OCI-LY7 (cell line): Measurements from ENCODE around the gene CCDC88B.

Experiments
- EZH2phosphoT487 ChIP-seq: fragments of 200-600 bp; sonication (generic); IDR thresholded peaks from 2 replicates; pipeline ENCODE4 v1.6.1; 2018; ENCODE audit warnings: low read depth, borderline replicate concordance, mild to moderate bottlenecking, mixed run types, antibody characterized with exemption, low read length, moderate library complexity, mixed read lengths
- TF ChIP-seq, protein P1 (sequence below): fragments of 200-600 bp; sonication (generic); conservative IDR thresholded peaks from 2 replicates; pipeline ENCODE4 v1.5.1; 2014; ENCODE audit warnings: mild to moderate bottlenecking, antibody characterized with exemption, low read length, moderate library complexity, mixed read lengths

DNA sequence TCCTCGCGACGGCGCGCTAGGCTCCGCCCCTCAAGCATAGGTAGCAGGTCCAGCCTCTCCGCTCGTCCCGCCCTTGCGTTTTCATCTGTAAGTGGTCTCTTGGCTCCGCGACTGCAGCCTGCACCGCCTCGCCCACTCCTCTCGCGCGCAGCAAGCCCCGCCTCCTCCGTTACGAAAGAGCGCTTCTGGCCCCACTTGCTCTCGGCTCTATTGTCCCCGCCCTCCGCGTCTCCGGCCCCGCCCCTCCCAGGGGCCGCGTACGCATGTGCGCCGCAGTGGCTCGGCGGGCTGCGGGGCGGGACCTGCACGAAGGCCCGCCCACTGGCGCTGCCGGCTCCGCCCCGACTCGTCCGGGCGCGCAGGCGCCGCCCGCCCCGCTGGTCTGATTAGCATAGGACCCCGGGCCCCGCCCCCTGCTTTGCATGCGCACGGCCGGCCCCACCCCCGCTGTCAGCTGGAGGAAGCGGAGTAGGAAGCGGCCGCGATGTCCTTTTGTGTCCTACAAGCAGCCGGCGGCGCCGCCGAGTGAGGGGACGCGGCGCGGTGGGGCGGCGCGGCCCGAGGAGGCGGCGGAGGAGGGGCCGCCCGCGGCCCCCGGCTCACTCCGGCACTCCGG lies 34.8 kb upstream of the CCDC88B start, which contains the start of gene ESRRA:
- TF ChIP-seq, protein P1, sequence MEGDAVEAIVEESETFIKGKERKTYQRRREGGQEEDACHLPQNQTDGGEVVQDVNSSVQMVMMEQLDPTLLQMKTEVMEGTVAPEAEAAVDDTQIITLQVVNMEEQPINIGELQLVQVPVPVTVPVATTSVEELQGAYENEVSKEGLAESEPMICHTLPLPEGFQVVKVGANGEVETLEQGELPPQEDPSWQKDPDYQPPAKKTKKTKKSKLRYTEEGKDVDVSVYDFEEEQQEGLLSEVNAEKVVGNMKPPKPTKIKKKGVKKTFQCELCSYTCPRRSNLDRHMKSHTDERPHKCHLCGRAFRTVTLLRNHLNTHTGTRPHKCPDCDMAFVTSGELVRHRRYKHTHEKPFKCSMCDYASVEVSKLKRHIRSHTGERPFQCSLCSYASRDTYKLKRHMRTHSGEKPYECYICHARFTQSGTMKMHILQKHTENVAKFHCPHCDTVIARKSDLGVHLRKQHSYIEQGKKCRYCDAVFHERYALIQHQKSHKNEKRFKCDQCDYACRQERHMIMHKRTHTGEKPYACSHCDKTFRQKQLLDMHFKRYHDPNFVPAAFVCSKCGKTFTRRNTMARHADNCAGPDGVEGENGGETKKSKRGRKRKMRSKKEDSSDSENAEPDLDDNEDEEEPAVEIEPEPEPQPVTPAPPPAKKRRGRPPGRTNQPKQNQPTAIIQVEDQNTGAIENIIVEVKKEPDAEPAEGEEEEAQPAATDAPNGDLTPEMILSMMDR: no peak
- no peak for TF ChIP-seq EZH2phosphoT487
